ENCODE measurements around the gene GCKR. TPM values are rescaled to one million over a fixed set of nuclear protein-coding genes. Genes with fewer than 3 reads are reported as not detected.

Gene GCKR
- total and polyA plus RNA-seq, 2 of the 13 experiments (the other 11 are each of a cell fraction or from before 2014, with no cell fraction given) = 15.2 to 48.3 TPM

- TF ChIP-seq, protein P1, sequence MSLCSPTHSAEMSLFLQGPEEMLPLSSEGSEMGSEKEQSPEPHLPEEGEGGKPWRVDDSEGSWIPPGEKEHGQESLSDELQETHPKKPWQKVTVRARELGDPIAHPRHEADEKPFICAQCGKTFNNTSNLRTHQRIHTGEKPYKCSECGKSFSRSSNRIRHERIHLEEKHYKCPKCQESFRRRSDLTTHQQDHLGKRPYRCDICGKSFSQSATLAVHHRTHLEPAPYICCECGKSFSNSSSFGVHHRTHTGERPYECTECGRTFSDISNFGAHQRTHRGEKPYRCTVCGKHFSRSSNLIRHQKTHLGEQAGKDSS (CRISPR knock-in tag; IDR thresholded peaks at IDR 0.05; ENCODE audit: borderline replicate concordance, low read depth) = no peak
- TF ChIP-seq SKIL (CRISPR knock-in tag; IDR thresholded peaks at IDR 0.05; ENCODE audit: borderline replicate concordance) = no peak
- TF ChIP-seq ZNF703 (CRISPR knock-in tag; IDR thresholded peaks at IDR 0.05; ENCODE audit: borderline replicate concordance) = no peak
- no peak; the same call in 1 of the 2 replicates for TF ChIP-seq PATZ1 (CRISPR knock-in tag; IDR thresholded peaks at IDR 0.05)
- no peak for TF ChIP-seq ZNF503 (CRISPR knock-in tag; IDR thresholded peaks at IDR 0.05)
- no peak for TF ChIP-seq ZNF563 (CRISPR knock-in tag; IDR thresholded peaks at IDR 0.05)
- TF ChIP-seq ZMAT5 (CRISPR knock-in tag; IDR thresholded peaks at IDR 0.05; ENCODE audit: borderline replicate concordance, low read depth) = no peak
- TF ChIP-seq, protein P2, sequence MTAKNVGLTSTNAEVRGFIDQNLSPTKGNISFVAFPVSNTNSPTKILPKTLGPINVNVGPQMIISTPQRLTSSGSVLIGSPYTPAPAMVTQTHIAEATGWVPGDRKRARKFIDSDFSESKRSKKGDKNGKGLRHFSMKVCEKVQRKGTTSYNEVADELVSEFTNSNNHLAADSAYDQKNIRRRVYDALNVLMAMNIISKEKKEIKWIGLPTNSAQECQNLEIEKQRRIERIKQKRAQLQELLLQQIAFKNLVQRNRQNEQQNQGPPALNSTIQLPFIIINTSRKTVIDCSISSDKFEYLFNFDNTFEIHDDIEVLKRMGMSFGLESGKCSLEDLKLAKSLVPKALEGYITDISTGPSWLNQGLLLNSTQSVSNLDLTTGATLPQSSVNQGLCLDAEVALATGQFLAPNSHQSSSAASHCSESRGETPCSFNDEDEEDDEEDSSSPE (CRISPR knock-in tag; IDR thresholded peaks at IDR 0.05) = peak; percentile 57
- no peak for TF ChIP-seq MED1 (CRISPR knock-in tag; IDR thresholded peaks at IDR 0.05)
- TF ChIP-seq ZNF839 (CRISPR knock-in tag; IDR thresholded peaks at IDR 0.05; ENCODE audit: borderline replicate concordance) = peak; percentile 57; the same call in 1 of the 2 replicates
- 0 out of 2 replicates have a peak, but pooled peaks have one; percentile 20 for TF ChIP-seq TSC22D2 (CRISPR knock-in tag; IDR thresholded peaks at IDR 0.05; ENCODE audit: borderline replicate concordance)
- 0 out of 2 replicates have a peak, but pooled peaks have one; percentile 60 for TF ChIP-seq ZNF138 (CRISPR knock-in tag; IDR thresholded peaks at IDR 0.05; ENCODE audit: low read depth)
- TF ChIP-seq SAFB2 (CRISPR knock-in tag; IDR thresholded peaks at IDR 0.05; ENCODE audit: borderline replicate concordance, low read depth) = no peak; the same call in 1 of the 2 replicates
- TF ChIP-seq ZNF224 (CRISPR knock-in tag; IDR thresholded peaks at IDR 0.05) = peak; percentile 74
- peak; percentile 77 for TF ChIP-seq ASH2L (IDR thresholded peaks at IDR 0.05; ENCODE audit: insufficient read length, low read depth, low read length)
- peak; percentile 77; the same call in 1 of the 2 replicates for TF ChIP-seq ZMAT3 (CRISPR knock-in tag; conservative IDR thresholded peaks at IDR 0.05)
- no peak for TF ChIP-seq ZNF572 (CRISPR knock-in tag; IDR thresholded peaks at IDR 0.05)
These were observed 6.9 kb upstream of the GCKR start, which contains the start of gene IFT172 (continued) for GRCh38 chr2:27489498-27490397.

Measured in HepG2 (cell line).